TTC549 (cell line): Measurements from ENCODE around the gene KMT2B.
A peak's percentile ranks its signal among the peaks of the same experiment; 100 is the strongest.

Experiments
- FAIRE-seq: peaks from 2 replicates; lab custom pipeline; 2012; peaks lifted over from hg19 to GRCh38; lab: Jason Lieb, UNC

KMT2B gene

GRCh38 chr19:35740423-35741202, 22.8 kb downstream of the KMT2B start:
- peak; percentile 56 for FAIRE-seq

GRCh38 chr19:35741203-35741515, 23.4 kb downstream of the KMT2B start:
- no peak for FAIRE-seq

- no peak for FAIRE-seq
Measured at GRCh38 chr19:35742121-35742724, 24.4 kb downstream of the KMT2B start, which contains the start of gene IGFLR1. TSS of gene IGFLR1 (minus strand) at chr19:35742452. CDS start at chr19:35741180, 1,272 bp downstream.

- FAIRE-seq = no peak
Measured at GRCh38 chr19:35743640-35744429, 26.0 kb downstream of the KMT2B start.

- peak; percentile 56 for FAIRE-seq
Measured at GRCh38 chr19:35744430-35745327, 26.9 kb downstream of the KMT2B start.

- peak; percentile 94 for FAIRE-seq
Measured at GRCh38 chr19:35745328-35746086, 27.7 kb downstream of the KMT2B start, which contains the start of the genes PSENEN and U2AF1L4. TSS of gene PSENEN (plus strand) at chr19:35745651. CDS start at chr19:35745931, 280 bp downstream. TSS of gene U2AF1L4 (minus strand) at chr19:35745418. CDS start at chr19:35745391, 27 bp downstream.

- no peak for FAIRE-seq
Measured at GRCh38 chr19:35746087-35746462, 28.3 kb downstream of the KMT2B start.

GRCh38 chr19:35746531-35746930, 28.7 kb downstream of the KMT2B start:
- no peak for FAIRE-seq

- peak; percentile 97 for FAIRE-seq
Measured at GRCh38 chr19:35748106-35749020, 30.6 kb downstream of the KMT2B start, which contains the start of gene LIN37. TSS of gene LIN37 (plus strand) at chr19:35748576. CDS start at chr19:35748725, 149 bp downstream.

- FAIRE-seq = no peak
Measured at GRCh38 chr19:35750167-35750566, 32.4 kb downstream of the KMT2B start.

GRCh38 chr19:35751839-35752745, 34.3 kb downstream of the KMT2B start:
- FAIRE-seq = no peak

GRCh38 chr19:35752746-35753350, 35.0 kb downstream of the KMT2B start:
- no peak for FAIRE-seq

- no peak for FAIRE-seq
Measured at GRCh38 chr19:35753634-35754369, 36.0 kb downstream of the KMT2B start.

GRCh38 chr19:35754370-35755130, 36.7 kb downstream of the KMT2B start:
- no peak for FAIRE-seq

- FAIRE-seq = no peak
Measured at GRCh38 chr19:35755131-35755549, 37.3 kb downstream of the KMT2B start.

- FAIRE-seq = no peak
Measured at GRCh38 chr19:35755550-35756376, 38.0 kb downstream of the KMT2B start.
